Fibroblast of lung (primary cell): ENCODE data around the gene FRMPD2. TPM values are rescaled to one million over a fixed set of nuclear protein-coding genes. Genes with fewer than 3 reads are reported as not detected.

Source experiments
- DNase-seq, 2 donors: peaks; one replicate each; pipeline versions ENCODE4 v3.0.0 to v3.0.0-alpha.2; 2010; ENCODE audit warnings: low read depth in 2 of 2
- H2AFZ ChIP-seq: 2 replicates; pipeline ENCODE4 v1.5.1; 2012; ENCODE audit warnings: low read length, control low read depth, inconsistent platforms
- H3K27ac ChIP-seq: 2 replicates; pipeline ENCODE4 v1.5.1; 2011; ENCODE audit warnings: low read length, control low read depth; ENCODE audit not compliant: insufficient read depth
- H3K27me3 ChIP-seq: 2 replicates; pipeline ENCODE4 v1.5.1; 2011; ENCODE audit warnings: mild to moderate bottlenecking, low read length; ENCODE audit not compliant: control insufficient read depth, insufficient read depth
- H3K36me3 ChIP-seq: 2 replicates; pipeline ENCODE4 v1.5.1; 2011; ENCODE audit warnings: low read length; ENCODE audit not compliant: control insufficient read depth, insufficient read depth
- H3K4me1 ChIP-seq: 2 replicates; pipeline ENCODE4 v1.5.1; 2011; ENCODE audit warnings: low read length; ENCODE audit not compliant: control insufficient read depth, insufficient read depth; ENCODE audit errors: extremely low read depth
- H3K4me2 ChIP-seq: 2 replicates; pipeline ENCODE4 v1.5.1; 2011; ENCODE audit warnings: low read length, control low read depth; ENCODE audit not compliant: insufficient read depth; ENCODE audit errors: extremely low read depth
- H3K4me3 ChIP-seq, 4 experiments: fragments of 200-600 bp in 1 of 4; sonication (generic) in 1 of 4; replicated peaks in 1 of 4; 2 replicates each; pipeline ENCODE4 v1.5.1; 2011 to 2016; ENCODE audit warnings: low read length in 4 of 4, low read depth in 3 of 4, mild to moderate bottlenecking in 3 of 4, control low read depth in 2 of 4, inconsistent platforms in 1 of 4, mixed read lengths in 1 of 4; ENCODE audit not compliant: insufficient read depth in 1 of 4; ENCODE audit errors: control extremely low read depth in 1 of 4
- H3K79me2 ChIP-seq: 2 replicates; pipeline ENCODE4 v1.5.1; 2012; ENCODE audit warnings: mild to moderate bottlenecking, low read length, inconsistent platforms; ENCODE audit not compliant: control insufficient read depth, insufficient read depth
- H3K9ac ChIP-seq: 2 replicates; pipeline ENCODE4 v1.5.1; 2011; ENCODE audit warnings: mild to moderate bottlenecking, low read length, control low read depth; ENCODE audit not compliant: insufficient read depth
- H3K9me3 ChIP-seq: 2 replicates; pipeline ENCODE4 v1.5.1; 2012; ENCODE audit warnings: low read depth, low read length; ENCODE audit not compliant: control insufficient read depth, insufficient read depth
- H4K20me1 ChIP-seq: 2 replicates; pipeline ENCODE4 v1.5.1; 2011; ENCODE audit warnings: low read length; ENCODE audit not compliant: control insufficient read depth, insufficient read depth; ENCODE audit errors: extremely low read depth
- CTCF ChIP-seq, 2 donors: IDR thresholded peaks in 1 of 2; conservative IDR thresholded peaks in 1 of 2; 1 replicate in 1 of 2; 2 replicates in 1 of 2; pipeline ENCODE4 v1.5.1; 2011 to 2012; ENCODE audit warnings: low read length in 2 of 2, control low read depth in 1 of 2, inconsistent platforms in 1 of 2, low read depth in 1 of 2, mild to moderate bottlenecking in 1 of 2
- EZH2 ChIP-seq: IDR thresholded peaks from 2 replicates; pipeline ENCODE4 v1.5.1; 2012; ENCODE audit warnings: low read length, control low read depth, mild to moderate bottlenecking; ENCODE audit errors: missing control alignments
- polyA plus RNA-seq, 2 donors: library from polyadenylated mRNA; depleted of rRNA in 1 of 2; stranded (reverse) in 1 of 2; unstranded in 1 of 2; fragments of >200 nt; gene quantifications; 2 replicates each; pipeline ENCODE4 v1.2.1, GENCODE V29; 2011 to 2012; ENCODE audit warnings: missing spikeins in 1 of 2
- total RNA-seq: library from RNA; depleted of rRNA; stranded (reverse); fragments of >200 nt; gene quantifications from 2 replicates; pipeline ENCODE4 v1.2.1, GENCODE V29; 2014

Gene FRMPD2
- total and polyA plus RNA-seq, 2 donors (not counting 1 experiment from before 2014, with no cell fraction given) = 0.16 TPM; not detected in 1

DNA sequence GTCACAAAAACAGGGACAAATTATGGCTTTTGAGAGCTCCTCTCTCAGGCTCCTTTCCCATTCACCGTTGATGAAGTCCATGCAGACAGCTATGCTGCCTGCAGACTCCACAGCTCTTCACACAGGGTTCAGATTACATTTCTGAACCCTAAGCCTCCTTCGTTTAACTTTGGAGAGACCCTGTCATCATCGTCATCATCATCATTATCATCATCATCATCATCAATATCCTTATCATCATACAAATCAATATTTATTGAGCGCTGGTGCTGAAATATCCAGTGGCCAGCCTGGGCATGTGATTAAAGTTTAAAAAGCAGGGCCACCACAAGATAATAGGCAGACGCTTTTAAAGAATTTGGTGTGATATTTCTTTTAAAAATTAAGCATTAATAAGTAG is 66.6 kb downstream of the FRMPD2 start:
- H3K36me3 ChIP-seq = no peaks in the 10 kb centered on the region
- no peak for TF ChIP-seq CTCF (conservative IDR thresholded peaks at IDR 0.05 in 1 of 2, IDR thresholded peaks at IDR 0.05 in 1 of 2; ENCODE audit: low read depth in 1 of 2, low read length in 2 of 2)
- TF ChIP-seq EZH2 = no peak
- H3K4me2 ChIP-seq = no peak overlapping the region
- H2AFZ ChIP-seq = no peak overlapping the region
- DNase-seq = no peak
- no peaks in the 10 kb centered on the region for H3K9me3 ChIP-seq
- H3K27me3 ChIP-seq = peaks cover 3% of the 10 kb centered on the region
- H3K27ac ChIP-seq = no peak overlapping the region
- H4K20me1 ChIP-seq = no peaks in the 10 kb centered on the region
- H3K9ac ChIP-seq = no peak overlapping the region
- no peaks in the 10 kb centered on the region for H3K79me2 ChIP-seq
- H3K4me3 ChIP-seq = no peak overlapping the region
- H3K4me1 ChIP-seq = no peaks in the 10 kb centered on the region

DNA sequence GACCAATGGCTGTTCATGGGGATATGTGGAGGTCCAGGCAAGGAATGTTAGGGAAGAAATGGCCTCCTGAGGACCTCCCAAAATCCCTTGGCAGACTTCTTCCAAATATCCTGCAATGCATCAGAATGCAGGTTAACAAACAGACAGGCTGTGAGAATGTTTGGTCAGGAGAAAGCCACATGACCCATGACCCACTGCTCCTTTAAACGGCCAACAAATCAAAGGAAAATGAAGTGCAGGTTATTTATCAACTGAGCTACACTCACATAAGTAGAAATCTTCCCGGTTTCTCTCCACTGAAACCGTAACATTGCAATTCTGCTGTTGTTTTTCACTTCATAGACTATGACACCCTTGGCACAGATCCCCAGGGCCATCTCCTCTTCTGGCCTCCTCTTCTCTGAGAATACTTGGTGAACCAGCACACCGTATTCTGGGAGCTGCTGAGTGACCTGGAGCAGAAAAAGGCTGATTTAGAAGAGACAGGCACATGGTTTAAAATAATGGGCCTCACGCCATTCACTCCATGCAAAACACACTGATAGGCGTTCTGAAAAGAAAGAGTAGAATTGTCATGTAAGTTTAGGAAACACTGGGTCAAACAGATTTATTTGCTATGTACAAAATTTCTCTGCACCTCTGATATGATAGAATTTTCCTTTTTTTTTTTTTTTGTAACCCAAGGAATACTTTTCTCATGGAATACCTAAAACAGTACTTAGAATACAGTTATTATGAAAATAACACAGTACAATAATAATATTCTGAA is 67.8 kb downstream of the FRMPD2 start:
- no peak overlapping the region for H2AFZ ChIP-seq
- H3K9me3 ChIP-seq = no peaks in the 10 kb centered on the region
- H3K27me3 ChIP-seq = peaks cover 3% of the 10 kb centered on the region
- H3K27ac ChIP-seq = no peak overlapping the region
- H3K79me2 ChIP-seq = no peaks in the 10 kb centered on the region
- no peaks in the 10 kb centered on the region for H4K20me1 ChIP-seq
- H3K4me3 ChIP-seq = no peak overlapping the region
- H3K4me2 ChIP-seq = no peak overlapping the region
- TF ChIP-seq EZH2 = no peak
- no peak for TF ChIP-seq CTCF (conservative IDR thresholded peaks at IDR 0.05 in 1 of 2, IDR thresholded peaks at IDR 0.05 in 1 of 2; ENCODE audit: low read depth in 1 of 2, low read length in 2 of 2)
- no peak overlapping the region for H3K9ac ChIP-seq
- no peaks in the 10 kb centered on the region for H3K4me1 ChIP-seq
- no peaks in the 10 kb centered on the region for H3K36me3 ChIP-seq
- DNase-seq = no peak

- peaks cover 3% of the 10 kb centered on the region for H3K27me3 ChIP-seq
- H3K79me2 ChIP-seq = no peaks in the 10 kb centered on the region
- no peaks in the 10 kb centered on the region for H3K9me3 ChIP-seq
- no peaks in the 10 kb centered on the region for H3K4me1 ChIP-seq
- no peak overlapping the region for H3K4me3 ChIP-seq
- no peak overlapping the region for H2AFZ ChIP-seq
- DNase-seq = peak in 1 of 2 donors; percentile 30
- no peaks in the 10 kb centered on the region for H4K20me1 ChIP-seq
- no peak overlapping the region for H3K4me2 ChIP-seq
- no peak overlapping the region for H3K9ac ChIP-seq
- TF ChIP-seq EZH2 (no peak), CTCF (conservative IDR thresholded peaks at IDR 0.05 in 1 of 2, IDR thresholded peaks at IDR 0.05 in 1 of 2; ENCODE audit: low read depth in 1 of 2, low read length in 2 of 2) (no peak)
- no peaks in the 10 kb centered on the region for H3K36me3 ChIP-seq
- H3K27ac ChIP-seq = no peak overlapping the region
These were observed 68.6 kb downstream of the FRMPD2 start for GRCh38 chr10:48205918-48206317.
